HG03175 (cell line): ENCODE data around the gene AVP.

Source experiments
- ATAC-seq: cut with Tn5 transposase; IDR thresholded peaks from one replicate; pipeline ENCODE4 v1.9.1; 2021; ENCODE audit warnings: mild to moderate bottlenecking, moderate library complexity; ENCODE audit not compliant: unreplicated experiment

AVP gene

GRCh38 chr20:3109350-3110302, 25.1 kb upstream of the AVP start:
- ATAC-seq: no peak

DNA sequence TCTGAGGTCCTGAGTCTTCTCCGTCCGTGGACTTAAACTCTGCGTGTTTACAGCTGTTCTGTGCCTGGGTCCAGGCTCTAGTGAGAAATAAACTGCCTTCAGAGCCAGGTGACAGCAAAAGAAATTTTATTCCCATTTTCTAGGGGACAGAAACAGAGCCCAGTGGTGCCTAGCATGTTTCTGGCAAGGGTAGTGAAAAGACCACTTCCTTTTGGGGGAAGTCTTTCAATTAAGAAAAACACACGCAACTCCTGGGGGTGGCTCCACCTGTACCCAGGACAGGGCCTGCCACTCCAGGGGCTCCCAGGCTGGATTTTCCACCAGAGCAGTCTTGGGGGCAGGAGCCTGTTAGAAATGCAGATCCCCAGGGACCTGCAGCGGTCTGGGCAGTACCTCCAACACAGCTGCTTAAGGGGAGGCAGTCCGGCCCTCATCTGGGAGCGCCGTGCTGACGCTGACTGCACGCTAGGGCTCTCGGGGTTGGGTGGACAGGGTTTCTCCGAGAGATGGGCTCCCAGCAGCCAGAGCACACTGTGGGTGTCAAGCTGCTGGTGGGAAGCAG, 23.0 kb upstream of the AVP start:
- ATAC-seq: no peak

- no peak for ATAC-seq
Measured at GRCh38 chr20:3106658-3107463, 22.3 kb upstream of the AVP start.

DNA sequence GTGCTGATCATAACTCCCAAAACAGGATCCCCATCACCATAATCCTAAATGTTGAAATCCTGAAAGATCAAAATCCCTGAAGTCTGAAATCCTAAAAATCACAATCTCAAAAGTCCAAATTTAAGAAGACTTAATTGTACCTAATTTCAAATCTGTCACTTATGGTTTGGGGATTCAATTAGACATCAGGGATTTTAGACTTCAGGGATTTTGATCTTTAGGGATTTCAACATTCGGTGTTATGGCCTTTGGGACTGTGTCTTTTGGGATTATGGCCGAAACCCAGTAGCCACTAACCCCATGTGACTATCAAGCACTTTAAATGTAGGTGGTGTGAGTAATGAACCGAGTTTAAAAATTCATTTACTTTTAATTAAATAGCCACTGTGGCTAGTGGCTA, 21.7 kb upstream of the AVP start:
- no peak for ATAC-seq

- no peak for ATAC-seq
Measured at GRCh38 chr20:3105256-3106137, 21.0 kb upstream of the AVP start.

GRCh38 chr20:3103369-3104032, 19.0 kb upstream of the AVP start:
- ATAC-seq: no peak

- no peak for ATAC-seq
Measured at GRCh38 chr20:3102575-3103368, 18.2 kb upstream of the AVP start.

GRCh38 chr20:3101737-3102574, 17.4 kb upstream of the AVP start:
- ATAC-seq: peak; percentile 74

DNA sequence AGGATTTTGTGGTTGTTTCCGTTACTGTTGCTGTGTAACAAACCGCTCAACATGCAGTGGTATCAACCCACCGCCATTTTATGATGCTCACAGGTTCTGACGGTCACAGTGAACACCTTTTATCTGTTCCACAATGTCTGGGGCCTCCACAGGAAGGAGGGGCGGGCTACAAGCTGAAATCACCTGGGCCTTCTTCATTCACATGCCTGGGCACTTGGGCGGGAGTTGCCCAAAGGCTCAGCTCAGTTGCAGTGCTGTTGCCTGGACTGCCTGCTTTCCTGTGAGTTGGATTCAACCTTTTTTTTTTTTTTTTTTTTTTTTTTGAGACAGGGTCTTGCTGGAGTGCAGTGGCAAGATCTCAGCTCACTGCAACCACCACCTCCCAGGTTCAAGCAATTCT, 16.7 kb upstream of the AVP start:
- ATAC-seq: no peak

DNA sequence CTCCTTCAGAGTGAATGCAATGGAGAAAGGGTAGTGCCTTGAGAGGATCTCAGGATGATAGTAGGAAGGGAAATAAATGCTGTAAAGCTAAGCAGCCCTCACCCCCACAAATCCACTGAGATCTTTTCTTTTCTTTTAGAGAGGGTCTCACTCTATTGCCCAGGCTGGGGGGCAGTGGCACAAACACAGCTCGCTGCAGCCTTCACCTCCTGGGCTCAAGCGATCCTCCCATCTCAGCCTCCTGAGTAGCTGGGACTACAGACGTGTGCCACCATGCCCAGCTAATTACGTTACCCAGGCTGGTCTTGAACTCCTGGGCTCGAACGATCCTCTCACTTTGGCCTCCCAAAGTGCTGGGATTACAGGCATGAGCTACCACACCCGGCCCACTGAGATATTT, 16.0 kb upstream of the AVP start:
- no peak for ATAC-seq

- no peak for ATAC-seq
Measured at GRCh38 chr20:3094848-3095629, 10.5 kb upstream of the AVP start.

DNA sequence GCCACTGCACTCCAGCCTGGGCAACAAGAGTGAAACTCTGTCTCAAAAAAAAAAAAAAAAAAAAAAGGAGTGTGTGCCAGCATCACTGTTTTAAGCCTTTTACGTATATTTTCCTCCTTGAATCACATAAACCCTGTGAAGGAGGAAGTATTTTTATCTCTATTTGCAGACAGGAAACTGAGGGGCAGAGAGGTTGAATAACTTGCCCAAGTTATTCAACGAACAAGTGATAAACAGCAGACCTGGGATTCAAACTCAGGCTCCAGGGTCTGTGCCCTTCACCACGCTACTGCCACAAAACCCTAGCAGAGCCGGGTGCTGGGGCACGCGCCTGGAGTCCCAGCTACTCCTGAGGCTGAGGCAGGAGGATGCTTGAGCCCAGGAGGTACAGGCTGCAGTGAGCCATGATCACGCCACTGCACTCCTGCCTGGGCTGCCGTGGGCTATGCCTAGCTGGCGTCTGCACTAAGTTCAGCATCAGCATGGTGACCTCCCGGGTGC, 9.4 kb upstream of the AVP start:
- ATAC-seq: no peak

GRCh38 chr20:3092611-3093379, 8.3 kb upstream of the AVP start:
- no peak for ATAC-seq

- no peak for ATAC-seq
Measured at GRCh38 chr20:3090565-3090964, 6.0 kb upstream of the AVP start.

- ATAC-seq: no peak
Measured at GRCh38 chr20:3088031-3088430, 3.5 kb upstream of the AVP start.

GRCh38 chr20:3085571-3086072, 1.1 kb upstream of the AVP start:
- ATAC-seq: no peak

DNA sequence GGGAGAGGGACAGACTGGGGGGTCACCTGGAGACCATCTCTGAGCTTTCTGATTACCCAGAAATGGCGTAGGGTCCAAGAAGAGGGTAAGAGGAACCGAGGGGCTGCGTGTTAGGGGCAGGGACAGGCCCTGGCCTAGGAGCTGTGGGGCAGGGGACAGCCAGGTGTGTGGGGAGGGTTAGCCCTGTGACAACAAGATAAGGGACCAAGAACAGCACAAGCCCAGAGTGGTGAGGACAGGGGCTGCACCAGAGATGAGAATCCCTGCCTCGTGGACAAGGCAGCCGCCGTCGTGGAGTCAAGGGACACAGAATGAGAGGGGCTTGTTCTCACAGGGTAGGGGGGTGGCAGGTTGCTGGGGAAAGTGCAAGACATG, 449 bp upstream of the AVP start:
- no peak for ATAC-seq
